GM23338 (cell line): Measurements from ENCODE around the gene MAPK12. TPM values are rescaled to one million over a fixed set of nuclear protein-coding genes. Genes with fewer than 3 reads are reported as not detected.

Source experiments
- ATAC-seq: fragments of 200-7000 bp; cut with Tn5 transposase; 3 replicates; pipeline ENCODE4 v1.9.1; 2020
- DNase-seq: peaks from one replicate; pipeline ENCODE4 v3.0.0-alpha.2; 2015; ENCODE audit warnings: low spot score
- H2AFZ ChIP-seq: fragments of 200-600 bp; sonication (generic); 2 replicates; pipeline ENCODE4 v1.8.0; 2016; ENCODE audit warnings: antibody characterized with exemption, mild to moderate bottlenecking, moderate library complexity
- H3F3A ChIP-seq: fragments of 200-600 bp; sonication (generic); replicated peaks from 2 replicates; pipeline ENCODE4 v1.8.0; 2017; ENCODE audit warnings: antibody characterized with exemption, mixed run types, low read depth
- H3K27ac ChIP-seq: fragments of 200-600 bp; sonication (generic); 2 replicates; pipeline ENCODE4 v1.6.1; 2016; ENCODE audit warnings: low read depth
- H3K27me3 ChIP-seq: fragments of 200-600 bp; sonication (generic); 2 replicates; pipeline ENCODE4 v1.8.0; 2016; ENCODE audit warnings: mild to moderate bottlenecking, mixed run types, moderate library complexity; ENCODE audit not compliant: insufficient read depth
- H3K36me3 ChIP-seq: fragments of 200-600 bp; sonication (generic); 2 replicates; pipeline ENCODE4 v1.8.0; 2016; ENCODE audit warnings: mild to moderate bottlenecking; ENCODE audit not compliant: insufficient read depth
- H3K4me1 ChIP-seq: fragments of 200-600 bp; sonication (generic); 2 replicates; pipeline ENCODE4 v1.8.0; 2016; ENCODE audit warnings: mild to moderate bottlenecking, moderate library complexity; ENCODE audit not compliant: insufficient read depth
- H3K4me2 ChIP-seq: fragments of 200-600 bp; sonication (generic); 2 replicates; pipeline ENCODE4 v1.7.1; 2017; ENCODE audit warnings: mixed run types
- H3K4me3 ChIP-seq: fragments of 200-600 bp; sonication (generic); 2 replicates; pipeline ENCODE4 v1.6.1; 2016; ENCODE audit warnings: mixed run types
- H3K79me2 ChIP-seq: fragments of 200-600 bp; sonication (generic); replicated peaks from 2 replicates; pipeline ENCODE4 v1.8.0; 2017; ENCODE audit warnings: mild to moderate bottlenecking; ENCODE audit not compliant: insufficient read depth
- H3K9me2 ChIP-seq: fragments of 200-600 bp; sonication (generic); 2 replicates; pipeline ENCODE4 v1.8.0; 2017; ENCODE audit not compliant: insufficient read depth
- H4K20me1 ChIP-seq: fragments of 200-600 bp; sonication (generic); replicated peaks from 2 replicates; pipeline ENCODE4 v1.8.0; 2017; ENCODE audit warnings: mild to moderate bottlenecking; ENCODE audit not compliant: insufficient read depth
- H3K27ac Mint-ChIP-seq: 2 replicates; pipeline ENCODE4 v1.8.0; 2020; ENCODE audit warnings: inconsistent platforms, mild to moderate bottlenecking, moderate library complexity, mixed read lengths
- H3K27me3 Mint-ChIP-seq: 3 replicates; pipeline ENCODE4 v1.8.0; 2022; ENCODE audit warnings: low read depth, mild to moderate bottlenecking, moderate library complexity, mixed read lengths, inconsistent platforms; ENCODE audit not compliant: insufficient read depth, poor library complexity
- H3K36me3 Mint-ChIP-seq: 3 replicates; pipeline ENCODE4 v1.8.0; 2021; ENCODE audit warnings: low read depth, mild to moderate bottlenecking, inconsistent platforms, moderate library complexity, mixed read lengths
- H3K4me1 Mint-ChIP-seq: 3 replicates; pipeline ENCODE4 v1.8.0; 2020; ENCODE audit warnings: mild to moderate bottlenecking, inconsistent platforms, mixed read lengths
- H3K4me3 Mint-ChIP-seq: 3 replicates; pipeline ENCODE4 v1.8.0; 2021; ENCODE audit warnings: moderate library complexity, mild to moderate bottlenecking, inconsistent platforms, mixed read lengths
- H3K9me3 Mint-ChIP-seq: 3 replicates; pipeline ENCODE4 v1.8.0; 2020; ENCODE audit warnings: moderate library complexity, mild to moderate bottlenecking, inconsistent platforms, mixed read lengths
- CREB1 ChIP-seq: fragments of 250-450 bp; sonication (Bioruptor Pico); IDR thresholded peaks from 2 replicates; pipeline ENCODE4 v1.5.0; 2020; ENCODE audit warnings: low read depth, mild to moderate bottlenecking, moderate library complexity
- EZH2 ChIP-seq: fragments of 200-600 bp; sonication (generic); IDR thresholded peaks from one replicate; pipeline ENCODE4 v1.8.0; 2017; ENCODE audit warnings: antibody characterized with exemption, mild to moderate bottlenecking, low read depth; ENCODE audit not compliant: unreplicated experiment
- EZH2phosphoT487 ChIP-seq: fragments of 200-600 bp; sonication (generic); IDR thresholded peaks from one replicate; pipeline ENCODE4 v1.8.1; 2018; ENCODE audit warnings: antibody characterized with exemption; ENCODE audit not compliant: unreplicated experiment
- JUNB ChIP-seq: IDR thresholded peaks from one replicate; pipeline ENCODE4 v1.6.1; 2016; ENCODE audit warnings: antibody characterized with exemption; ENCODE audit not compliant: unreplicated experiment
- NANOG ChIP-seq: IDR thresholded peaks from 2 replicates; pipeline ENCODE4 v1.6.1; 2016; ENCODE audit warnings: antibody characterized with exemption, borderline replicate concordance
- POLR2AphosphoS5 ChIP-seq: IDR thresholded peaks from 2 replicates; pipeline ENCODE4 v1.6.1; 2016; ENCODE audit warnings: antibody characterized with exemption, low read depth
- STAT1 ChIP-seq: IDR thresholded peaks from one replicate; pipeline ENCODE4 v1.6.1; 2016; ENCODE audit warnings: antibody characterized with exemption; ENCODE audit not compliant: unreplicated experiment
- ZNF114 ChIP-seq: fragments of 250-450 bp; sonication (Bioruptor Pico); IDR thresholded peaks from 2 replicates; pipeline ENCODE4 v1.5.0; 2020; ENCODE audit warnings: mild to moderate bottlenecking, moderate library complexity
- ZNF331 ChIP-seq: fragments of 250-450 bp; sonication (Bioruptor Pico); IDR thresholded peaks from 2 replicates; pipeline ENCODE4 v1.5.0; 2020; ENCODE audit warnings: low read depth, mild to moderate bottlenecking, moderate library complexity
- polyA plus RNA-seq: library from polyadenylated mRNA; unstranded; fragments of >200 nt; fragmentation: Nextera tagmentation; extraction: Ambion mirVana; gene quantifications from 2 replicates; pipeline ENCODE4 v1.2.1, GENCODE V29; 2016
- total RNA-seq: library from RNA; depleted of rRNA; stranded (reverse); fragments of >200 nt; shearing (Covaris generic); gene quantifications from 2 replicates; pipeline ENCODE4 v1.2.3, GENCODE V29; 2014
- TF ChIP-seq, protein P1 (sequence below): IDR thresholded peaks from 2 replicates; pipeline ENCODE4 v1.6.1; 2016; ENCODE audit warnings: antibody characterized with exemption
- TF ChIP-seq, protein P2 (sequence below): IDR thresholded peaks from one replicate; pipeline ENCODE4 v1.6.1; 2018; ENCODE audit warnings: antibody characterized with exemption; ENCODE audit not compliant: unreplicated experiment
- TF ChIP-seq, protein P3 (sequence below), 2 experiments: fragments of 200-600 bp in 1 of 2; sonication (generic) in 1 of 2; conservative IDR thresholded peaks; 2 replicates each; pipeline versions ENCODE4 v1.5.1 to v1.6.1; 2016 to 2017; ENCODE audit warnings: antibody characterized with exemption in 2 of 2, low read depth in 2 of 2, mild to moderate bottlenecking in 2 of 2, moderate library complexity in 1 of 2

The MAPK12 gene
- total and polyA plus RNA-seq, 2 experiments from 2014 or later = 10.4 to 26.1 TPM

DNA sequence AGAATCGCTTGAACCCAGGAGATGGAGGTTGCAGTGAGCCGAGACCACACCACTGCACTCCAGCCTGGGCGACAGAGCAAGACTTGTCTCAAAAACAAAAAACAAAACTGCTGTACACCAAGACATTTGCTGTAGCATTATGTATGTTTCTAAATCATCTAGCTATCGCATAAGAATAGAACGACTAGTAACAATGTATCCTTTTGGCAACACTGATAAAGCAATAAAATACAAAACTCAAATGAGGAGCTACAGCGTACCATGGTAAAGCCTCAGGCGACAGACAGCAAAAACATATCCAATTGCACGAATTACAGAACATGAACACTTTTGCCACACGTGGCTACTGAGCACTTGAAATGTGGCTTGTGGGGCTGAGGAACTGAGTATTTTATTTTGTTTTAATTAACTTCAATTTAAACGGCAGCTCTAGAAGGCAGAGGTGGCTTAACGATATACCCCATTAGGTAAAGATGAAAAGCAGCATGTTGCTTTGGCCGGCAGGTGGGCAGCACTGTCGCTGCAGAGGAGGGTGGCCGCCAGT, 19.0 kb downstream of the MAPK12 start:
- H3K27me3 ChIP-seq = no peaks in the 10 kb centered on the region
- H3K36me3 Mint-ChIP-seq = peaks cover 11% of the 10 kb centered on the region; the same call in 2 of the 3 replicates
- H2AFZ ChIP-seq = no peak overlapping the region
- H3K9me2 ChIP-seq = no peaks in the 10 kb centered on the region
- H3K4me3 Mint-ChIP-seq = peak overlapping the region; percentile 92
- H3K4me1 Mint-ChIP-seq = peaks cover 18% of the 10 kb centered on the region; the same call in 2 of the 3 replicates
- no peak overlapping the region for H3K27ac ChIP-seq
- H3K4me1 ChIP-seq = peaks cover 12% of the 10 kb centered on the region
- H3K27ac Mint-ChIP-seq = no peak overlapping the region
- peaks cover 8% of the 10 kb centered on the region for H3K27me3 Mint-ChIP-seq
- no peak for DNase-seq
- no peaks in the 10 kb centered on the region for H3K9me3 Mint-ChIP-seq
- H3K4me2 ChIP-seq = peak overlapping the region; percentile 97; the same call in 1 of the 2 replicates
- H3K4me3 ChIP-seq = peak overlapping the region; percentile 99
- TF ChIP-seq STAT1 (no peak), NANOG (no peak), JUNB (no peak), POLR2AphosphoS5 (no peak), ZNF331 (CRISPR knock-in tag) (no peak), EZH2phosphoT487 (no peak), CREB1 (CRISPR knock-in tag) (no peak), EZH2 (no peak), ZNF114 (CRISPR knock-in tag) (no peak)
- TF ChIP-seq, protein P1, sequence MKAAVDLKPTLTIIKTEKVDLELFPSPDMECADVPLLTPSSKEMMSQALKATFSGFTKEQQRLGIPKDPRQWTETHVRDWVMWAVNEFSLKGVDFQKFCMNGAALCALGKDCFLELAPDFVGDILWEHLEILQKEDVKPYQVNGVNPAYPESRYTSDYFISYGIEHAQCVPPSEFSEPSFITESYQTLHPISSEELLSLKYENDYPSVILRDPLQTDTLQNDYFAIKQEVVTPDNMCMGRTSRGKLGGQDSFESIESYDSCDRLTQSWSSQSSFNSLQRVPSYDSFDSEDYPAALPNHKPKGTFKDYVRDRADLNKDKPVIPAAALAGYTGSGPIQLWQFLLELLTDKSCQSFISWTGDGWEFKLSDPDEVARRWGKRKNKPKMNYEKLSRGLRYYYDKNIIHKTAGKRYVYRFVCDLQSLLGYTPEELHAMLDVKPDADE = no peak
- TF ChIP-seq, protein P2, sequence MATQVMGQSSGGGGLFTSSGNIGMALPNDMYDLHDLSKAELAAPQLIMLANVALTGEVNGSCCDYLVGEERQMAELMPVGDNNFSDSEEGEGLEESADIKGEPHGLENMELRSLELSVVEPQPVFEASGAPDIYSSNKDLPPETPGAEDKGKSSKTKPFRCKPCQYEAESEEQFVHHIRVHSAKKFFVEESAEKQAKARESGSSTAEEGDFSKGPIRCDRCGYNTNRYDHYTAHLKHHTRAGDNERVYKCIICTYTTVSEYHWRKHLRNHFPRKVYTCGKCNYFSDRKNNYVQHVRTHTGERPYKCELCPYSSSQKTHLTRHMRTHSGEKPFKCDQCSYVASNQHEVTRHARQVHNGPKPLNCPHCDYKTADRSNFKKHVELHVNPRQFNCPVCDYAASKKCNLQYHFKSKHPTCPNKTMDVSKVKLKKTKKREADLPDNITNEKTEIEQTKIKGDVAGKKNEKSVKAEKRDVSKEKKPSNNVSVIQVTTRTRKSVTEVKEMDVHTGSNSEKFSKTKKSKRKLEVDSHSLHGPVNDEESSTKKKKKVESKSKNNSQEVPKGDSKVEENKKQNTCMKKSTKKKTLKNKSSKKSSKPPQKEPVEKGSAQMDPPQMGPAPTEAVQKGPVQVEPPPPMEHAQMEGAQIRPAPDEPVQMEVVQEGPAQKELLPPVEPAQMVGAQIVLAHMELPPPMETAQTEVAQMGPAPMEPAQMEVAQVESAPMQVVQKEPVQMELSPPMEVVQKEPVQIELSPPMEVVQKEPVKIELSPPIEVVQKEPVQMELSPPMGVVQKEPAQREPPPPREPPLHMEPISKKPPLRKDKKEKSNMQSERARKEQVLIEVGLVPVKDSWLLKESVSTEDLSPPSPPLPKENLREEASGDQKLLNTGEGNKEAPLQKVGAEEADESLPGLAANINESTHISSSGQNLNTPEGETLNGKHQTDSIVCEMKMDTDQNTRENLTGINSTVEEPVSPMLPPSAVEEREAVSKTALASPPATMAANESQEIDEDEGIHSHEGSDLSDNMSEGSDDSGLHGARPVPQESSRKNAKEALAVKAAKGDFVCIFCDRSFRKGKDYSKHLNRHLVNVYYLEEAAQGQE = no peak
- no peaks in the 10 kb centered on the region for H3K36me3 ChIP-seq
- no peak for ATAC-seq
- H3F3A ChIP-seq = peaks cover 4% of the 10 kb centered on the region; the same call in 1 of the 2 replicates
- peaks cover 40% of the 10 kb centered on the region for H3K79me2 ChIP-seq
- peaks cover 6% of the 10 kb centered on the region; the same call in 1 of the 2 replicates for H4K20me1 ChIP-seq

DNA sequence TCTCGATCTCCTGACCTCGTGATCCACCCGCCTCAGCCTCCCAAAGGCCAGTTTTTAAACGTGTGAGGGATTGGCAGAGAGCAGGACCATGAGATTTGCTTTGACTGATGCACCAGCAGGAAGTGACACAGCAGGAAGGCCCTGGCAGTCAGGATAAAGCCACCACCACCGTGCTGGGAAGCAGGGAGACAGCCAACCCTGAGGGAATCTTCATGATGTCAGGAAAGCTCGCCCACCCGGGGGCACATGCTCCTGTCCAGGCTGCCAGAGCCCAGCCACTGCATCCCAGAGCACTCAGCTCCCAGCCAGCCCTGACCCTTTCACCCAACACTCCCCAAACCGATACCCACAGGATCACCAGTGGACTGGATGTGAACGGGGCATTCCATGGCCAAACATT, 22.7 kb downstream of the MAPK12 start:
- no peak for DNase-seq
- H3K9me2 ChIP-seq = no peaks in the 10 kb centered on the region
- no peak for ATAC-seq
- H3K4me1 ChIP-seq = peaks cover 4% of the 10 kb centered on the region
- no peaks in the 10 kb centered on the region for H3K36me3 ChIP-seq
- H3K4me2 ChIP-seq = no peak overlapping the region
- H3K27ac Mint-ChIP-seq = no peak overlapping the region
- H3K27me3 Mint-ChIP-seq = peaks cover 8% of the 10 kb centered on the region
- H3F3A ChIP-seq = 0 out of 2 replicates have a peak, but pooled peaks cover 2% of the 10 kb centered on the region
- H2AFZ ChIP-seq = no peak overlapping the region
- peaks cover 16% of the 10 kb centered on the region for H3K4me1 Mint-ChIP-seq
- H3K79me2 ChIP-seq = peaks cover 48% of the 10 kb centered on the region
- peaks cover 8% of the 10 kb centered on the region; the same call in 2 of the 3 replicates for H3K9me3 Mint-ChIP-seq
- H3K27ac ChIP-seq = no peak overlapping the region
- no peaks in the 10 kb centered on the region for H3K27me3 ChIP-seq
- H3K36me3 Mint-ChIP-seq = peaks cover 11% of the 10 kb centered on the region
- peaks cover 6% of the 10 kb centered on the region; the same call in 1 of the 2 replicates for H4K20me1 ChIP-seq
- no peak overlapping the region for H3K4me3 ChIP-seq
- H3K4me3 Mint-ChIP-seq = no peak overlapping the region
- TF ChIP-seq, protein P3, sequence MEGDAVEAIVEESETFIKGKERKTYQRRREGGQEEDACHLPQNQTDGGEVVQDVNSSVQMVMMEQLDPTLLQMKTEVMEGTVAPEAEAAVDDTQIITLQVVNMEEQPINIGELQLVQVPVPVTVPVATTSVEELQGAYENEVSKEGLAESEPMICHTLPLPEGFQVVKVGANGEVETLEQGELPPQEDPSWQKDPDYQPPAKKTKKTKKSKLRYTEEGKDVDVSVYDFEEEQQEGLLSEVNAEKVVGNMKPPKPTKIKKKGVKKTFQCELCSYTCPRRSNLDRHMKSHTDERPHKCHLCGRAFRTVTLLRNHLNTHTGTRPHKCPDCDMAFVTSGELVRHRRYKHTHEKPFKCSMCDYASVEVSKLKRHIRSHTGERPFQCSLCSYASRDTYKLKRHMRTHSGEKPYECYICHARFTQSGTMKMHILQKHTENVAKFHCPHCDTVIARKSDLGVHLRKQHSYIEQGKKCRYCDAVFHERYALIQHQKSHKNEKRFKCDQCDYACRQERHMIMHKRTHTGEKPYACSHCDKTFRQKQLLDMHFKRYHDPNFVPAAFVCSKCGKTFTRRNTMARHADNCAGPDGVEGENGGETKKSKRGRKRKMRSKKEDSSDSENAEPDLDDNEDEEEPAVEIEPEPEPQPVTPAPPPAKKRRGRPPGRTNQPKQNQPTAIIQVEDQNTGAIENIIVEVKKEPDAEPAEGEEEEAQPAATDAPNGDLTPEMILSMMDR (conservative IDR thresholded peaks at IDR 0.05; ENCODE audit: low read depth in 2 of 2) = no peak
- TF ChIP-seq EZH2phosphoT487 (no peak), STAT1 (no peak), ZNF114 (CRISPR knock-in tag) (no peak), POLR2AphosphoS5 (no peak)
- TF ChIP-seq, protein P2 = no peak
